ENCODE results near the gene IL1B.

IL1B gene

DNA sequence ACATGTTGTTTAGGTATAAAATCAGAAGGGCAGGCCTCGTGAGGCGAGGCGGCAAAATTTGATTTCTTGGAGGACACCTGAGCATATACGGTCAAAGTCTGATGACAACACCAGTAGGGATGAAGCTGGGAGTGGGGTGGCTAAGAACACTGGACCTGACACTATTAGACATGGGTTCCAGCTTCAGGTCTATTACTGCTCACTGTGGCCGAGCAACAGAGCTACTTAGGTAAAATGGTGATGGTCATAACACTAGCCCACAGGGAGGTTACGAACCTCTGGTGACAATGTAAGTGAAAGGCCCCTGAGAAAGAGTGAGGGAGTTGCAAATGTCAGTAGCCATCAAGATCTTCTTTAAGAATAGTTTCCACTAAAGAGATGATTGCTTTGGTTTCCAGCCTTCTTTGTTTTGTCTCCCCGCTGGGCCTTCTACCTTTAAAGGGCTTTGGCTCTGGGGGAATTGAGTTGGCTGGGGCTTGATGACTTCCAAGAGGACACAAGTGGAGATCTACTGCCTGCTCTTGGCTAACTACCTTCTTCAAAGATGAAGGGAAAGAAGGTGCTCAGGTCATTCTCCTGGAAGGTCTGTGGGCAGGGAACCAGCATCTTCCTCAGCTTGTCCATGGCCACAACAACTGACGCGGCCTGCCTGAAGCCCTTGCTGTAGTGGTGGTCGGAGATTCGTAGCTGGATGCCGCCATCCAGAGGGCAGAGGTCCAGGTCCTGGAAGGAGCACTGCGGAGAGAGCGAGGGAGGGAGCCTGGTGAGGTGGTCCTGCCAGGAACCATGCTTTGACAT lies 3.5 kb downstream of the IL1B start:
- Histone ChIP-seq H4K20me1 (ENCODE audit: control insufficient read depth, insufficient read depth, low read depth, low read length) (no peaks in the 10 kb centered on the region), H3K4me1 (ENCODE audit: control insufficient read depth, low read length) (no peaks in the 10 kb centered on the region), H3K4me2 (ENCODE audit: low read length) (no peak overlapping the region), H3F3A (ENCODE audit: control insufficient read depth, insufficient read depth) (no peaks in the 10 kb centered on the region), H3K27ac (ENCODE audit: low read depth, low read length) (no peak overlapping the region), H3K36me3 (ENCODE audit: control insufficient read depth, low read length) (no peaks in the 10 kb centered on the region), H3K9me2 (replicated peaks; ENCODE audit: control insufficient read depth, low read length) (no peaks in the 10 kb centered on the region), H3K27me3 (ENCODE audit: control insufficient read depth, low read length) (peaks cover 21% of the 10 kb centered on the region), H3K79me2 (ENCODE audit: control insufficient read depth, low read length) (no peaks in the 10 kb centered on the region), H3K9me3 (ENCODE audit: control insufficient read depth, insufficient read depth, low read length) (no peaks in the 10 kb centered on the region), H3K4me3 (ENCODE audit: low read length) (no peak overlapping the region)
- no peak for TF ChIP-seq EZH2phosphoT487 (IDR thresholded peaks at IDR 0.05; ENCODE audit: borderline replicate concordance, low read length)
- TF ChIP-seq, protein P1, sequence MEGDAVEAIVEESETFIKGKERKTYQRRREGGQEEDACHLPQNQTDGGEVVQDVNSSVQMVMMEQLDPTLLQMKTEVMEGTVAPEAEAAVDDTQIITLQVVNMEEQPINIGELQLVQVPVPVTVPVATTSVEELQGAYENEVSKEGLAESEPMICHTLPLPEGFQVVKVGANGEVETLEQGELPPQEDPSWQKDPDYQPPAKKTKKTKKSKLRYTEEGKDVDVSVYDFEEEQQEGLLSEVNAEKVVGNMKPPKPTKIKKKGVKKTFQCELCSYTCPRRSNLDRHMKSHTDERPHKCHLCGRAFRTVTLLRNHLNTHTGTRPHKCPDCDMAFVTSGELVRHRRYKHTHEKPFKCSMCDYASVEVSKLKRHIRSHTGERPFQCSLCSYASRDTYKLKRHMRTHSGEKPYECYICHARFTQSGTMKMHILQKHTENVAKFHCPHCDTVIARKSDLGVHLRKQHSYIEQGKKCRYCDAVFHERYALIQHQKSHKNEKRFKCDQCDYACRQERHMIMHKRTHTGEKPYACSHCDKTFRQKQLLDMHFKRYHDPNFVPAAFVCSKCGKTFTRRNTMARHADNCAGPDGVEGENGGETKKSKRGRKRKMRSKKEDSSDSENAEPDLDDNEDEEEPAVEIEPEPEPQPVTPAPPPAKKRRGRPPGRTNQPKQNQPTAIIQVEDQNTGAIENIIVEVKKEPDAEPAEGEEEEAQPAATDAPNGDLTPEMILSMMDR (IDR thresholded peaks at IDR 0.05; ENCODE audit: low read depth, low read length, poor library complexity, severe bottlenecking), result no peak

DNA sequence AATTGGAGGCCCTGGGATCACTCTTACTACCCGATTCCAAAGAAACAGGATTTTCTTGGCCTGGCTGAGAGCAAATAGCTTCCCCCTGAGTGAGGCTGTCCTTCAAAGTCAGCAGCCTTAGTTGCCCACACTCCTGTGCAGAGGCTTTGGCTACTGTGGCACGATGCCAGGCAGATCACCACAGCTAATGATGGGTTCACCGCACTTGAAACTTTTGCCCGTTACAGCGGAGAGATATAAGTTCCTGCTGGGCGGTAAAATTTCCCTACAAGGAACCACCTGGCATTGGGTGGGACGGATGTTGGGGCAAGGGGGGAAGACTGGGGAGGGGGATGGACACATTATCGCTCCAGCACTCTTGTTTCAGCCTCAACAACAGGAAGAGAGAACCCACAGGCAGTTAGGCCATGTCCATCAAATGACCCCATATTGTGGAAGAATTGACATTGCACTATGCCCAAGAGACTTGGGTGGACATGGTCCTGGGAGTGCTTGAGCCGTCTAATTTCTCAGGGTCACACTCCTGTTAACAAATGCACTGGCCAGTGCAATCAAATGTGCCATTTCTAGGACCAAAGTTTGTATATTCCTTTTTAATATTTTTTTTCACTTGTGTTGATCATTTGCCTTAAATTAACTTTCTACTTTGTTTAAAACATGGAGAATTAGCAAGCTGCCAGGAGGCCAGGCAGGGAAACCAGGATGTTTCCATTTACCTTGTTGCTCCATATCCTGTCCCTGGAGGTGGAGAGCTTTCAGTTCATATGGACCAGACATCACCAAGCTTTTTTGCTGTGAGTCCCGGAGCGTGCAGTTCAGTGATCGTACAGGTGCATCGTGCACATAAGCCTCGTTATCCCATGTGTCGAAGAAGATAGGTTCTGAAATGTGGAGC lies 4.4 kb downstream of the IL1B start:
- H3K79me2 ChIP-seq (ENCODE audit: control insufficient read depth, low read length), result no peaks in the 10 kb centered on the region

DNA sequence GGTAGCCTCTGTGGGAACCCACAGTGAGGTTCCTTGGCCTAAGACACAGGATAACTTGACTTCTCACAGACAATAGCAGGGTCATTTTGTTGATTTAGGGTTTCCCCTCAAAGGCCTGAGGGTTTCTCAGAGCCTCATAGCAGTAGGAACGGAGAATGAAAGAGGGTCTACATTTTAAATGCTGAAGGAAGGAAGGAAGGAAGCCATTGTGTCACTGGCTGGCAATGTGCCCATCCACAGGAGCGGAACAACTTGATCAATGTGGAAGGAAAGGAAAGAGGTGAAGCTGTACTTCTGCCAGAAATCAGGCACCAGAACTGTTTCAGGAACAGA lies 5.1 kb downstream of the IL1B start:
- Histone ChIP-seq H3K4me1 (ENCODE audit: control insufficient read depth, low read length) (no peaks in the 10 kb centered on the region), H3K4me2 (ENCODE audit: low read length) (no peak overlapping the region), H3F3A (ENCODE audit: control insufficient read depth, insufficient read depth) (no peaks in the 10 kb centered on the region), H3K9me2 (replicated peaks; ENCODE audit: control insufficient read depth, low read length) (no peaks in the 10 kb centered on the region), H3K79me2 (ENCODE audit: control insufficient read depth, low read length) (no peaks in the 10 kb centered on the region), H3K36me3 (ENCODE audit: control insufficient read depth, low read length) (no peaks in the 10 kb centered on the region), H3K9me3 (ENCODE audit: control insufficient read depth, insufficient read depth, low read length) (no peaks in the 10 kb centered on the region), H3K4me3 (ENCODE audit: low read length) (no peak overlapping the region), H3K27ac (ENCODE audit: low read depth, low read length) (no peak overlapping the region), H3K27me3 (ENCODE audit: control insufficient read depth, low read length) (peaks cover 12% of the 10 kb centered on the region), H4K20me1 (ENCODE audit: control insufficient read depth, insufficient read depth, low read depth, low read length) (no peaks in the 10 kb centered on the region)
- TF ChIP-seq, protein P1 (IDR thresholded peaks at IDR 0.05; ENCODE audit: low read depth, low read length, poor library complexity, severe bottlenecking), result no peak
- TF ChIP-seq EZH2phosphoT487 (IDR thresholded peaks at IDR 0.05; ENCODE audit: borderline replicate concordance, low read length), result no peak

More for the DNA sequence above, 4.4 kb downstream of the IL1B start:
- H3K9me3 ChIP-seq (ENCODE audit: control insufficient read depth, insufficient read depth, low read length), result no peaks in the 10 kb centered on the region
- H3K36me3 ChIP-seq (ENCODE audit: control insufficient read depth, low read length), result no peaks in the 10 kb centered on the region
- no peaks in the 10 kb centered on the region for H4K20me1 ChIP-seq (ENCODE audit: control insufficient read depth, insufficient read depth, low read depth, low read length)
- H3K27ac ChIP-seq (ENCODE audit: low read depth, low read length), result no peak overlapping the region
- no peaks in the 10 kb centered on the region for H3K4me1 ChIP-seq (ENCODE audit: control insufficient read depth, low read length)
- no peak overlapping the region for H3K4me3 ChIP-seq (ENCODE audit: low read length)
- peaks cover 18% of the 10 kb centered on the region for H3K27me3 ChIP-seq (ENCODE audit: control insufficient read depth, low read length)
- H3F3A ChIP-seq (ENCODE audit: control insufficient read depth, insufficient read depth), result no peaks in the 10 kb centered on the region
- no peak overlapping the region for H3K4me2 ChIP-seq (ENCODE audit: low read length)
- no peak for TF ChIP-seq EZH2phosphoT487 (IDR thresholded peaks at IDR 0.05; ENCODE audit: borderline replicate concordance, low read length)
- TF ChIP-seq, protein P1 (IDR thresholded peaks at IDR 0.05; ENCODE audit: low read depth, low read length, poor library complexity, severe bottlenecking), result no peak
- no peaks in the 10 kb centered on the region for H3K9me2 ChIP-seq (replicated peaks; ENCODE audit: control insufficient read depth, low read length)

Data from DOHH2 (cell line).